Measurements from ENCODE around the gene KDM4C.

- no peak for TF ChIP-seq EZH2 (IDR thresholded peaks at IDR 0.05)
- no peak for TF ChIP-seq FOXP2 (optimal IDR thresholded peaks at IDR 0.05; ENCODE audit: control extremely low read depth, extremely low read length, insufficient read depth)
- no peak for TF ChIP-seq POLR2AphosphoS5 (IDR thresholded peaks at IDR 0.05; ENCODE audit: borderline replicate concordance, low read depth, low read length)
These were observed 418.8 kb downstream of the KDM4C start for GRCh38 chr9:7176561-7176960.

Measured in SK-N-MC (cell line).